Measurements from ENCODE around the gene FILIP1L. TPM values are rescaled to one million over a fixed set of nuclear protein-coding genes. Genes with fewer than 3 reads are reported as not detected.

Gene FILIP1L
- total and polyA plus RNA-seq, 2 of the 4 experiments (the other 2 are of a cell fraction) = 11.5 to 19.9 TPM

- peaks cover 10% of the 10 kb centered on the region for H3K4me1 ChIP-seq (ENCODE audit: control insufficient read depth, insufficient read depth, low read length)
- H3K79me1 ChIP-seq (ENCODE audit: low read depth in 1 of 2, low read length in 2 of 2) = no peaks in the 10 kb centered on the region
- H3K27me3 ChIP-seq (ENCODE audit: control insufficient read depth, insufficient read depth, low read length) = no peaks in the 10 kb centered on the region
- BruUV-seq (replicated peaks) = no TSS peak
- in situ Hi-C loops (cut with MboI; ENCODE audit: low sequenced_read_pairs) (no loop called here), dilution Hi-C loops (cut with HindIII; ENCODE audit: low sequenced_read_pairs, unreplicated experiment) (no loop called here), intact Hi-C loops (cut with micrococcal nuclease) (loop anchor here (5.0 kb wide), 1 partner anchor 315 kb away; no protein-coding TSS in a partner anchor)
- H2BK15ac ChIP-seq (ENCODE audit: low read depth, low read length) = no peak overlapping the region
- H2AFZ ChIP-seq (replicated peaks; ENCODE audit: low read length, poor library complexity) = no peak overlapping the region
- WGBS, 2 experiments (ENCODE audit: extremely low coverage in 2 of 2, insufficient read length in 1 of 2) = no CpG with 5 or more reads among the region's 1 CpG
- H2AK5ac ChIP-seq (ENCODE audit: low read depth, low read length) = no peak overlapping the region
- ChIA-PET POLR2A (ENCODE audit: unreplicated experiment) (interaction anchor here (0.6 to 1.4 kb wide), 2 partner anchors 9 to 240 kb away, joined by 4 read pairs; no protein-coding TSS in a partner anchor), CTCF (interaction anchor here (0.6 to 1.1 kb wide), 2 partner anchors 61 to 104 kb away, joined by 3 to 4 read pairs; no protein-coding TSS in a partner anchor)
- H2BK20ac ChIP-seq (ENCODE audit: low read depth, low read length) = no peak overlapping the region
- H2AK9ac ChIP-seq (replicated peaks; ENCODE audit: low read depth, low read length, poor library complexity) = no peak overlapping the region
- no peaks in the 10 kb centered on the region for H3K9me1 ChIP-seq (ENCODE audit: insufficient read depth, low read length)
- DNase-seq (no peak), ATAC-seq (ENCODE audit: low read depth) (peak; percentile 54; the same call in 1 of the 2 replicates)
- no peak overlapping the region for H4K5ac ChIP-seq (ENCODE audit: low read depth, low read length)
- no peak overlapping the region for H2BK5ac ChIP-seq (ENCODE audit: low read depth, low read length, poor library complexity, severe bottlenecking)
- no peak overlapping the region for H3K56ac ChIP-seq (ENCODE audit: extremely low read depth, insufficient read depth, low read length)
- no peak overlapping the region for H3K27ac ChIP-seq (ENCODE audit: insufficient read depth, low read length)
- H3K9me3 ChIP-seq (ENCODE audit: control insufficient read depth, insufficient read depth, low read length) = no peaks in the 10 kb centered on the region
- TF ChIP-seq RAD21 (IDR thresholded peaks at IDR 0.05; ENCODE audit: low read length) (no peak), RCOR1 (IDR thresholded peaks at IDR 0.05; ENCODE audit: insufficient replicate concordance, low read length) (no peak), CHD1 (IDR thresholded peaks at IDR 0.05; ENCODE audit: low read depth, low read length) (no peak), MXI1 (IDR thresholded peaks at IDR 0.05; ENCODE audit: borderline replicate concordance, low read depth, low read length) (no peak)
- H3K4me3 ChIP-seq (ENCODE audit: insufficient read depth, low read depth, low read length) = no peak overlapping the region
- no peak overlapping the region for H4K91ac ChIP-seq (ENCODE audit: insufficient read depth, low read depth, low read length)
- no peak overlapping the region for H3K23ac ChIP-seq (ENCODE audit: low read depth, low read length)
- H3K9ac ChIP-seq (ENCODE audit: low read depth, low read length) = no peak overlapping the region
- H3K36me3 ChIP-seq (ENCODE audit: control insufficient read depth, insufficient read depth, low read length) = no peaks in the 10 kb centered on the region
- no peak overlapping the region for H4K8ac ChIP-seq (ENCODE audit: low read depth in 2 of 2, low read length in 2 of 2)
- H3K14ac ChIP-seq (replicated peaks; ENCODE audit: low read depth, low read length) = no peak overlapping the region
- no peak overlapping the region for H3K4me2 ChIP-seq (ENCODE audit: low read depth, low read length)
- H4K20me1 ChIP-seq (ENCODE audit: insufficient read depth, low read length) = no peaks in the 10 kb centered on the region
- peak overlapping the region; percentile 57; the same call in 1 of the 2 replicates for H3K18ac ChIP-seq (ENCODE audit: low read depth, low read length)
- H3K4ac ChIP-seq (ENCODE audit: low read depth, low read length) = no peak overlapping the region
- H2BK120ac ChIP-seq (ENCODE audit: low read depth, low read length) = 0 out of 2 replicates have a peak overlapping the region, but pooled peaks have one; percentile 45
Observed at GRCh38 chr3:100082714-100083113, 31.6 kb downstream of the FILIP1L start.

All from IMR-90 (cell line).